Choroid plexus epithelial cell (primary cell): ENCODE results near the gene SPATA3.

ENCODE experiments used
- DNase-seq: peaks from one replicate; pipeline ENCODE4 v3.0.0-alpha.2; 2010; ENCODE audit warnings: low read depth
- H3K4me3 ChIP-seq: 2 replicates; pipeline ENCODE4 v1.5.1; 2011; ENCODE audit warnings: low read depth, mild to moderate bottlenecking, control low read depth, low read length, moderate library complexity
- CTCF ChIP-seq: conservative IDR thresholded peaks from 2 replicates; pipeline ENCODE4 v1.5.1; 2011; ENCODE audit warnings: low read depth, mild to moderate bottlenecking, control low read depth, inconsistent platforms, low read length, moderate library complexity

The SPATA3 gene

DNA sequence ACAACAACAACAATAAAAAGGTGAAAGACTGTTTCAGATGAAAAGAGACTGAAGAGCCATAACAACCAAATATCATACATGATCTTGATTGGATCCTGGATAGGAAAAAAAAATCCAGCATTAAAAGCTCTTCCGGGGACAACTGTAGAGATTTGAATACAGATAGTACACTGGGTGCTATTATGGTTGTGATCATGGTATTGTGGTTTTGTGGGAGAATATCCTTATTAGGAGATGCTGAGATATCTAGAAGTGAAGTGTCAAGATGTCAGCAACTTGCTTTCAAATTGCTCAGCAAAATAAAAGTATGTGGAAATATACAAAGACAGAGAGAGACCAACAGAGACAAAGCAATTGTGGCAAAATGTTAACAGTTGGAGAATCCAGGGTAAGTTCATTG lies 15.5 kb upstream of the SPATA3 start:
- TF ChIP-seq CTCF = no peak
- no peak overlapping the region for H3K4me3 ChIP-seq
- DNase-seq = no peak

DNA sequence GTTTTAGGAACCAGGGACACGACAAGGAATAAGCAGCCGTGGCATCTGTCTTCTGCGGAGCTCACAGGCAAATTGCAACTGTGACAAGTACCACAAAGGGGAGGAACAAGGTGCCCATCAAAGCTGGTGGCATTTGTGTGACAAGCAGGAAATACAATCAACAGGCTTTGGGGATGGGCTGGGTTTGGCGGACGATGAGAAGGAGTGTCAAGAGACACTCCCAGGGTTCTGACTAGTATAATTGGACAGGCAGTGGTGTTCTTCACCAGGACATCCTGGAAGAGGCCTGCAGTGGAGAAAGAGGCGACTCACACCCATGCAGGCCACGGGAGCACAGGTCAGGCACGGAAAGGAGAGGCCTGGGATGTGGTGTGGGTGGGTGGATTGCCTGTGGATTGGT lies 14.2 kb upstream of the SPATA3 start:
- no peak for DNase-seq
- TF ChIP-seq CTCF = no peak
- H3K4me3 ChIP-seq = no peak overlapping the region

DNA sequence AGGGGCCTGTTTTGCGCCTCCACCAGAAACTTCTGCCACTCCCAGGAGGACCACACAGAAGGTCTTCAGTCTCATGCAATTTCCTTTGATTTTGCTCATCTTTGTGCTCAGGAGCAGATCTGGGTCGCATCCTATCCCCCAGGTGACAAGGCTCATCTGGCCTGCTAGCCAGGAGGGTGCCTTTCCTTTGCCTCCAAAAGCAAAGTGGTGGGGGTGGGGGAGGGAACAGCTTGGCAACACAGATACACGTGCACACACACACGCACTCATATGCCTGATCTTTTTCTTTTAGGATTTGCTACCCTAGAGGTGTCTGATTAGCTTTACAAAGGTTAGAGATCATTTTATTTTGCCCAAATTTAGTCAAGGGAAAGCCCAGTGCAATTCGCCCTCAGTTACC lies 13.8 kb upstream of the SPATA3 start:
- H3K4me3 ChIP-seq = no peak overlapping the region
- no peak for DNase-seq
- no peak for TF ChIP-seq CTCF

DNA sequence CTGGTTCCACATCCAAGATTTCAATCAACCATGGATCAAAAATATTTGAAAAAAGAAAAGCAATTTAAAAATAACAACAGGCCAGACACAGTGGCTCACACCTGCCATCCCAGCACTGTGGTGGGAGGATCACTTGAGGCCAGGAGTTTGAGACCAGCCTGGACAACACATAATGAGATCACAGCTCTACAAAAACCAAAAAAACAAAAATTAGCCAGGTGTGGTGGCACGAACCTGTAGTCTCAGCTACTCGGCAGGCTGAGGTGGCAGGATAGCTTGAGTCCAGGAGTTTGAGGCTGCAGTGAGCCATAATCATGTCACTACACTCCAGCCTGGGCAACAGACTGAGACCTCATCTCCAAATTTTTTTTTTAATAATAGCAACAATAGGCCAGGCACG lies 13.4 kb upstream of the SPATA3 start:
- TF ChIP-seq CTCF = no peak
- no peak for DNase-seq
- no peak overlapping the region for H3K4me3 ChIP-seq

- H3K4me3 ChIP-seq = no peak overlapping the region
- no peak for DNase-seq
- TF ChIP-seq CTCF = no peak
Measured at GRCh38 chr2:230983566-230983965, 12.4 kb upstream of the SPATA3 start.

DNA sequence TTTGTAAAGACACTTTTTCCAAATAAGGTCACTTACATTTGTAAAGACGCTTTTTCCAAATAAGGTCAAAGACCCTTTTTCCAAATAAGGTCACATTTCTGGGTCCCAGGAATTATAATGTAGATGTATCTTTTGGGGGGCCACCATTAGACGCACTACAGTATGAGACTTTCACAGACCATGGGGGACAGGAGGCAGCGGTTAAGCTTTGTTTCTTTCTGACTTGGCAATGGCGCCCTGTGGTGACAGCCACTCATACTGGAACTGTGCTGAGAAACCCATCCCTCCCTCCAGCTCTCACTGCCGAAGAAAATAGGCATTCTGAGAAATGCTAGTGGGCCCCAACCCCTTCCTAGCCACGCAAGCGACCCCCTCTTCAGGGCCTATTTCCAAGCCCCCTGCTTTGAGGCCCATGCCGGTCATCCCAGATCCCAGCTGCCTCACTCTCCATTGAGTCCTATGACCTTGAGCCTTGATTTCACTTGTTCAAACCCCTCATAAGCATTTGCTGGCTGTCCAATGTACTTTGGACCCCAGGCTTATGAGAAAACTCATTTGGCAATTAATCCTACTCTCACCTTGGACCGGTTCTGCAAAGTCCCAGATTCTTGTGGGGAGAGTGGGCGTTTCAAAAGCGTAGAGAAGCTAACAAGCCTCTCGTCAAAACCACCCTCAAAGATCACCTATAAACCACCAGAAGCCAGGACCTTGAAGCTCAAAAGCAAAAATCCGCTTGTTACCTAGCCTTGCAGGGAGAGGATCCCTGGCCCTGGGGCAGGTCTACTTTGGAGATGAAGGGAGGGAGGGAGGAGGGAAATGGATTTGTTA lies 11.3 kb upstream of the SPATA3 start:
- no peak for DNase-seq
- TF ChIP-seq CTCF = no peak

More for the DNA sequence above, 11.3 kb upstream of the SPATA3 start:
- H3K4me3 ChIP-seq = no peak overlapping the region
